ENCODE data around the gene MFAP1. TPM values are rescaled to one million over a fixed set of nuclear protein-coding genes. Genes with fewer than 3 reads are reported as not detected.

Gene MFAP1
- polyA plus RNA-seq, 1 donor from 2014 or later = 37.7 TPM

GRCh38 chr15:43795997-43796396 is 28.5 kb downstream of the MFAP1 start:
- H3K36me3 ChIP-seq (ENCODE audit: insufficient read depth, low read length) = peaks cover 10% of the 10 kb centered on the region
- no peaks in the 10 kb centered on the region for H3K9me3 ChIP-seq (ENCODE audit: low read length)
- no peak overlapping the region for H2AFZ ChIP-seq (ENCODE audit: low read depth, low read length)
- H3K9ac ChIP-seq (ENCODE audit: low read length) = no peak overlapping the region
- no peak overlapping the region for H3K27ac ChIP-seq (ENCODE audit: low read length)
- H3K4me3 ChIP-seq (ENCODE audit: low read length) = no peak overlapping the region
- no peak for TF ChIP-seq TAF1 (IDR thresholded peaks at IDR 0.05; ENCODE audit: low read depth)
- TF ChIP-seq SMC3 (conservative IDR thresholded peaks at IDR 0.05; ENCODE audit: poor library complexity) = no peak
- TF ChIP-seq EZH2 (IDR thresholded peaks at IDR 0.05; ENCODE audit: borderline replicate concordance, insufficient read depth, low read length, poor library complexity, severe bottlenecking) = no peak
- no peaks in the 10 kb centered on the region for H3K27me3 ChIP-seq (ENCODE audit: insufficient read depth, low read depth, low read length)
- H3K4me2 ChIP-seq (ENCODE audit: low read length) = no peak overlapping the region
- no peaks in the 10 kb centered on the region for H4K20me1 ChIP-seq (ENCODE audit: insufficient read depth)
- no peaks in the 10 kb centered on the region for H3F3A ChIP-seq (ENCODE audit: insufficient read depth, low read length, poor library complexity, severe bottlenecking)
- no peaks in the 10 kb centered on the region for H3K9me2 ChIP-seq (ENCODE audit: insufficient read depth, low read length)
- H3K79me2 ChIP-seq (replicated peaks; ENCODE audit: insufficient read depth, low read length) = peaks cover 13% of the 10 kb centered on the region

GRCh38 chr15:43795197-43795596 is 29.3 kb downstream of the MFAP1 start:
- no peaks in the 10 kb centered on the region for H4K20me1 ChIP-seq (ENCODE audit: insufficient read depth)
- H3K4me2 ChIP-seq (ENCODE audit: low read length) = no peak overlapping the region
- H3K79me2 ChIP-seq (replicated peaks; ENCODE audit: insufficient read depth, low read length) = peaks cover 13% of the 10 kb centered on the region
- peaks cover 10% of the 10 kb centered on the region for H3K36me3 ChIP-seq (ENCODE audit: insufficient read depth, low read length)
- H3K27ac ChIP-seq (ENCODE audit: low read length) = no peak overlapping the region
- H3K9me3 ChIP-seq (ENCODE audit: low read length) = no peaks in the 10 kb centered on the region
- no peak for TF ChIP-seq MXI1 (conservative IDR thresholded peaks at IDR 0.05; ENCODE audit: poor library complexity, severe bottlenecking)
- TF ChIP-seq EP300 (conservative IDR thresholded peaks at IDR 0.05; ENCODE audit: poor library complexity, severe bottlenecking) = no peak
- TF ChIP-seq POLR2AphosphoS5 (IDR thresholded peaks at IDR 0.05) = no peak
- no peak for TF ChIP-seq CTCF (IDR thresholded peaks at IDR 0.05; ENCODE audit: poor library complexity, severe bottlenecking)
- TF ChIP-seq REST (IDR thresholded peaks at IDR 0.05; ENCODE audit: borderline replicate concordance) = no peak
- TF ChIP-seq TAF1 (IDR thresholded peaks at IDR 0.05; ENCODE audit: low read depth) = no peak
- no peak for TF ChIP-seq SMC3 (conservative IDR thresholded peaks at IDR 0.05; ENCODE audit: poor library complexity)
- TF ChIP-seq EZH2 (IDR thresholded peaks at IDR 0.05; ENCODE audit: borderline replicate concordance, insufficient read depth, low read length, poor library complexity, severe bottlenecking) = no peak
- no peak for TF ChIP-seq RAD21 (conservative IDR thresholded peaks at IDR 0.05)
- H3K9ac ChIP-seq (ENCODE audit: low read length) = no peak overlapping the region
- no peaks in the 10 kb centered on the region for H3K9me2 ChIP-seq (ENCODE audit: insufficient read depth, low read length)
- H3K27me3 ChIP-seq (ENCODE audit: insufficient read depth, low read depth, low read length) = no peaks in the 10 kb centered on the region
- no peak overlapping the region for H2AFZ ChIP-seq (ENCODE audit: low read depth, low read length)
- no peaks in the 10 kb centered on the region for H3F3A ChIP-seq (ENCODE audit: insufficient read depth, low read length, poor library complexity, severe bottlenecking)
- no peak overlapping the region for H3K4me3 ChIP-seq (ENCODE audit: low read length)

Measured in neural cell (in vitro differentiated cells).